ENCODE data around the gene CACNA2D2. TPM values are rescaled to one million over a fixed set of nuclear protein-coding genes. Genes with fewer than 3 reads are reported as not detected.

CACNA2D2 gene
- total RNA-seq, 1 donor from 2014 or later, result 0.59 TPM

DNA sequence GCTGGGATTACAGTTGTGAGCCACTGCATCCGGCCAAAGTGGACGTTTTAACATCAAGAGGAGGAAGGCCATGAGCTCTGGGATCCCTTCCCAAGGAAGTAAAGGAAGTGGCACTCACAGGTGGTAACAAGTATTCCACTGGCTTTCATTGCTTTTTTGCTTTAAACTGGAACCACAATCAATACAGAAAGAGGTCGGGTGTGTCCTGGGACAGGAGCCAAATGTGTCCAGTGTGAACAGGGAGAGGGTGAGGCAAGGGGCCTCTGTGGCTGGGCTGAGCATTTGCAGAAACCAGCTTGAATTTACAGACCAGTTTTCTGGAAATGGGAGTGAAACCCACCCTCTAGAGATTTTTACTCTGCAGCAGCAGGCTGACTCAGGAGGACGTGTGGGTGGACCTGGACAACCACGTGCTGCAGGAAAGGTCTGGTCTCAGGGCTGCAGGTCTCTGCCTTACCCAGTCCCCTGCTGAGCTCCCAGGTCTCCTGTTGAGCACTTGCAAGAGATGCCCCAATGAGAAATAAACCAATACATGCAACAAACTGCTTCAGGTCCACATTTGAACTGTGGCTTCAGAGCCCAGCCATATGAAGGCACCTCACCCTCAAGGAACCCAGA, 101.3 kb downstream of the CACNA2D2 start:
- no peak for DNase-seq (ENCODE audit: low spot score)
- Mint-ChIP-seq H3K27me3 (ENCODE audit: low read depth) (no peaks in the 10 kb centered on the region), H3K4me3 (ENCODE audit: low read depth) (no peak overlapping the region), H3K4me1 (ENCODE audit: low read depth) (no peaks in the 10 kb centered on the region), H3K9me3 (no peaks in the 10 kb centered on the region), H3K36me3 (ENCODE audit: low read depth) (no peaks in the 10 kb centered on the region), H3K27ac (no peak overlapping the region)
- intact Hi-C loops (cut with micrococcal nuclease), result no loop called here

DNA sequence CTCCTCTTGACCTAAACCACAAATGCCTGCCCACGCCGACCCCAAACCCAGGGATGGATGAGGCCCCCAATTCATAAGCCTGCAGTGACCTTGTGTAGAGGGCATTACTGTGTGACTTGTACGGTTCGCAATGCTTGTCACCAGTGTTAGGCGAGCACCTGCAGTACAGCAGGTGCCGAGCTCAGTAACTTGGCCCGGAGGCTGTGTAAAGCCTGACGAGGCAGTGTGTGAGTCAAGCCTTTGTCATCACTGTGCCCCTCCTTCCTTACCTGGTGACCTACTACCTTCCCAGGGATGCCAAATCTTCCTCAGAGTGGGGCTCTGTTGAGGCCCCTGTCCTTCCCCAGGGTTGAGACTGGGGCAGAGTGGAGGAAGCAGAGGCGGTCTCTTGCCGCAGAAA, 106.9 kb downstream of the CACNA2D2 start:
- Mint-ChIP-seq H3K9me3 (no peaks in the 10 kb centered on the region), H3K36me3 (ENCODE audit: low read depth) (no peaks in the 10 kb centered on the region), H3K27me3 (ENCODE audit: low read depth) (no peaks in the 10 kb centered on the region), H3K4me1 (ENCODE audit: low read depth) (peaks cover 6% of the 10 kb centered on the region), H3K4me3 (ENCODE audit: low read depth) (no peak overlapping the region), H3K27ac (no peak overlapping the region)
- no peak for DNase-seq (ENCODE audit: low spot score)
- intact Hi-C loops (cut with micrococcal nuclease), result no loop called here

DNA sequence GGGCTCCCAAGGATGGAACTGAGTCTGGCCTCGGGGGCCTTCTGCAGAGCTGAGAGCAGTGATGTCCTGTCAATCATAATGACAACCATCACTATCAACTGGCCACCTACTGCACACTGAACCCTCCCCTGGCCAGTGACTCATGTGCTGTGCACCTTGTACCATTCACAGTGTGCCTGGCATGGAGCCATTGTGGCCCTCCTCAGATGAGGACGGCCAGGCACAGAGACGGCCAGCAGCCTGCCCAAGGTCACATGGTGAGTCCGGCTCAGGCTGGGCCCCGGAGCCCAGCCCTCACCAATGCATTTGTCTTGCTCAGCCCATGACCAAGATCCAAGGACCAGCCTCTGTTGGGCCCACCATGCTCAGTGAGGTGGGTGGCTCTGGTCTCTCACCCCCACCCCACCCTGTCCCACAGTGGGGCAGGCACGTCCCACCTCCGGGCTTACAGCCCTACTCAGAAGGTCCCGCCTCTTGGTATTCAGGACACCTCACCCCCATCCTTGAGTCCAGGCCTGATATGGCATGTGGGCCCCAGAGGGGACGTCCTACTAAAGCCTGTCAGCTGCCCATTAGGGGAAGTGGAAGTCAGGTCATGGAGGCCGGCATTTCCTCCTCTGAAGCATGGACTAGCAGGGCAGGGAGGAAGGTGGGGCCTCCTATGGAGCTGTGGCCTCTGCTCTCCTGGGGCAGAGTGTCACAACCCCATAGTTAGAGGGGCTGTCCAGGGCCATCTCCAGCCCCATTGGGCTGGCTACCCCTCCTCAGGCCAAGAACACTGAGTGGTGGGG, 108.2 kb downstream of the CACNA2D2 start:
- DNase-seq (ENCODE audit: low spot score), result no peak
- Mint-ChIP-seq H3K4me1 (ENCODE audit: low read depth) (peaks cover 6% of the 10 kb centered on the region), H3K27ac (no peak overlapping the region), H3K9me3 (no peaks in the 10 kb centered on the region), H3K36me3 (ENCODE audit: low read depth) (no peaks in the 10 kb centered on the region), H3K27me3 (ENCODE audit: low read depth) (no peaks in the 10 kb centered on the region), H3K4me3 (ENCODE audit: low read depth) (no peak overlapping the region)
- intact Hi-C loops (cut with micrococcal nuclease), result no loop called here

DNA sequence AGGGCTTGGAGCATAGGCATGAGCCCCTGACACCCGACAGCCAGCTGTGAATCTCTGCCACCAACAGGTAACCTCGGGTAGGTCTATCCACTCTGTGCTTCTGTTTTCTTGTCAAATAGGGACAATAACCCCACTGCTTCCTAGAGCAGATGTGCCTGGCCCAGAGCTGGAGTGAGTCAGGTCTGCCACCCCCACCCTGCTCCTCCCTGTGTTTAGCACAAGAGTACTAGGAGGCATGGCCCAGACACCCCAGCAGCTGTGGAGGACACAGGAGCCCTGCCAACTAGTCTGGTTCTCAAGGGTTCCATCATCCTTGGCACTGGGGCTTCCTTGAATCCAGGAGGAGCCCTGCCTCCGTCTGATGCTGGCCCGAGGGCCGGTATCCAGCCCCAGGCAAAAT, 110.4 kb downstream of the CACNA2D2 start:
- intact Hi-C loops (cut with micrococcal nuclease), result no loop called here
- H3K4me1 Mint-ChIP-seq (ENCODE audit: low read depth), result peaks cover 6% of the 10 kb centered on the region
- H3K4me3 Mint-ChIP-seq (ENCODE audit: low read depth), result no peak overlapping the region
- no peak for DNase-seq (ENCODE audit: low spot score)
- no peaks in the 10 kb centered on the region for H3K27me3 Mint-ChIP-seq (ENCODE audit: low read depth)
- H3K27ac Mint-ChIP-seq, result no peak overlapping the region
- H3K36me3 Mint-ChIP-seq (ENCODE audit: low read depth), result no peaks in the 10 kb centered on the region
- H3K9me3 Mint-ChIP-seq, result no peaks in the 10 kb centered on the region

DNA sequence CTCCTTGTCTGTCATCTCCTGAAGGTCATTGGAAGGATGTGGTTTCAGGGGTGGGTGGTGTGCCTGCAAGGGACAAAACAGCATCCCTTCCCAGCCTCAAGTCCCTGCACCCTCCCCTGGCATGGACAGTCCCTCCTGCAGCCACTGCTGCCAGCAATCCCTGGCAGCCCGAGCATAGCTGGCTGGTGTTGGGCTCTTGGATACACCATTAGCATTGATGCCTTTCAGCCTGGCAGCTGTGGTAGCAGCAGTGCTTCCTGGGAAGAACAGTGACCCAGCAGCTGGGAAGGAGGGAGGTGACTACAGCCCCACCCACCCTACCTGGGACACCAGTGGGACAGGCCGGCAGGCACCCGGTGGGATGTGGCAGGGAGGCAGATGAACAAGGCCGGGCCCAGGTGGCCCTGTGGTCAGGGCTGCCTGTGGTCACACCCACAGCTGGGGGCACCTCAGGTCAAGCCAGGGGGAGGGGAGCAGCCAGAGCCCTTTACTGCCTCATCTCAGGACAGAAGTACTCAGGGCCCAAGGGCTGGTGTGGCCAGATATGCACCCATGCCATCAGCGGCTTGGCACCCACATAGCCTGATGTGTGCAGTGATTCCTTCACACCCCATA, 111.2 kb downstream of the CACNA2D2 start:
- intact Hi-C loops (cut with micrococcal nuclease), result no loop called here
- H3K4me3 Mint-ChIP-seq (ENCODE audit: low read depth), result no peak overlapping the region
- peaks cover 6% of the 10 kb centered on the region for H3K4me1 Mint-ChIP-seq (ENCODE audit: low read depth)
- no peaks in the 10 kb centered on the region for H3K27me3 Mint-ChIP-seq (ENCODE audit: low read depth)
- no peak for DNase-seq (ENCODE audit: low spot score)
- H3K27ac Mint-ChIP-seq, result no peak overlapping the region
- H3K36me3 Mint-ChIP-seq (ENCODE audit: low read depth), result no peaks in the 10 kb centered on the region
- no peaks in the 10 kb centered on the region for H3K9me3 Mint-ChIP-seq

DNA sequence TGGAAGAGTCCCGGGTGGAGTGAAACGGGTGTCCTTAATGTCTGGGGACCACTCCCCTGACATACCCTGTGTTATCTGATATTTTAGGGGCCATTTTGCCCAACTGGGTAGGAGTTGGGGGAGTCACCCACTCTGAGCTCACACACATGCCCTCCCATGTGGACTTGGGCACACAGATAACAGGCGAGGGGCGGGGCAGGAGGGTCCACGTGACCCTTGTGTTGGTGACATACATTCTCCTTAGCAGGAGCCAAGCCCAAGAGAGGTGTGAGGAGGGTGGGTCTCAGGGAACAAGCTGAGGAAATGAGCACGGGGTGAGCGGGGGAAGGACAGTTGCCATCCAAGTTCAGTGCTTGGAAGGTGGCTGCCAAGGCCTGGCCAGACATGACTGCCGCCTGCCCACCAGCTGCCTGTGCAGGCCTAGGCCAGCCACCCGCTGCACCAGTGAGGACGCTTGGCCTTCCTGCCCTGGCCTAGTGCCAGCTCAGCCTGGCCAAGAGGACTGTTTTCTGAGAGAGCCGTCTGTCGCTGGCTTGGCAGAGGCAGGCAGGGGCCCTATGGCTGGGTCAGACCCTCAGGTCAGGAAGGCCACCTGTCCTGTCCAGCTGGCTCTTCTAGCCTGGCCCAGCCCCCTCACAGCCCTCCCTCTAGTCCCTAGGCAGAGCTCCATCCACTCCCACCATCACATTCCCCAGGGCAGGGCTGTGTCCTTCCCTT, 112.8 kb downstream of the CACNA2D2 start:
- no peaks in the 10 kb centered on the region for H3K9me3 Mint-ChIP-seq
- H3K27ac Mint-ChIP-seq, result no peak overlapping the region
- H3K4me1 Mint-ChIP-seq (ENCODE audit: low read depth), result peaks cover 6% of the 10 kb centered on the region
- no peaks in the 10 kb centered on the region for H3K27me3 Mint-ChIP-seq (ENCODE audit: low read depth)
- intact Hi-C loops (cut with micrococcal nuclease), result no loop called here
- H3K4me3 Mint-ChIP-seq (ENCODE audit: low read depth), result no peak overlapping the region
- no peak for DNase-seq (ENCODE audit: low spot score)
- H3K36me3 Mint-ChIP-seq (ENCODE audit: low read depth), result no peaks in the 10 kb centered on the region

DNA sequence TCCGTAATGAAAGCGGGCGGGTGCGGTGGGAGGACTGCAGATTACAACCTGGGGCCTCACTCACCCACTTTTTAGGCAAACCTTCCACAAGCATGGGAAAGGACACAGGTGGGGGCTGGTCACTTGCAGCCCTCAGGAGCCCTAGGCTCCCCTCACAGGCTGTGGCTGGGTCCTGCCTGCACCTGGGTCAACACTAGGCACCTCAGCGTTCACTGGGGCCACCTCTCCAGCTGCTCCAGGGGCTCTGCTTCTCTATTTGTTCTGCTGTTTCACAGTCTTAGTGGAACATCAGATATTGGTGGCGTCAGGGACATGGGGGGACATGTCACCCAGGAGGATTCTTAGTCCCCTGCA, 114.0 kb downstream of the CACNA2D2 start:
- no peaks in the 10 kb centered on the region for H3K36me3 Mint-ChIP-seq (ENCODE audit: low read depth)
- H3K27me3 Mint-ChIP-seq (ENCODE audit: low read depth), result no peaks in the 10 kb centered on the region
- H3K4me1 Mint-ChIP-seq (ENCODE audit: low read depth), result peaks cover 6% of the 10 kb centered on the region
- intact Hi-C loops (cut with micrococcal nuclease), result no loop called here
- H3K4me3 Mint-ChIP-seq (ENCODE audit: low read depth), result no peak overlapping the region
- no peak overlapping the region for H3K27ac Mint-ChIP-seq
- no peak for DNase-seq (ENCODE audit: low spot score)
- no peaks in the 10 kb centered on the region for H3K9me3 Mint-ChIP-seq

DNA sequence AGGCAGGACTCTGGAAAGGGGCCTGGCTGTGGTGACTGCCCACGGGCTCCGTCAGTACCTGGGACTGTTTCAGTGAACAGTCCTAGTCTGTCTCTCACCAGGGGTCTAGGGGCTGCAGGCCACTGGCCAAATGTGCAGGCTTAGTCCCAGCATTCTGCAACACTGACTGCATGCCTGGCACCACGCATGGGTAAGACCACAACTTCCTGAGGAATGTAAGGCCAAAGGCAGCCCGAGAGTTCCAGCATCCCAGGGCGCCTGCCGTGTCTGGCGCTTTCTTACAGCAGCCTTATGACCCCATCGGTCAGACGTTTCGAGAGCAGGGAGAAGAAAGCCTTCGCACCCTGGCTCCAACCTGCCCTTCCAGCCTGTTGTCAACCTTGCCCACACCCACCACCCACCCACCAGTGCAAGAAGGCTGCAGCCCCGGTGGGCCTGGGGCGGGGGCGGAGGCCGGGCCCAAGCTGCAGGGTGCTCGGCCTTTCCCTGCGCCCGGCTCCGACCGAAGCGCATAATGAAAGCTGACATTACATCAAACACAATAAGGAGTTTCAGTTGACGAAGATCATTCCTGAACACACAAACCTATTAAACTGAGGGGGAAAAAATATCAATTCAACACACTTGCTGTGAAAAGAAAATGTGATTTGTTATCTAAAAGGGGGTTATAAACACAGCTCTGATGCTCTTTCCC, 114.6 kb downstream of the CACNA2D2 start:
- H3K27me3 Mint-ChIP-seq (ENCODE audit: low read depth), result no peaks in the 10 kb centered on the region
- no peak overlapping the region for H3K27ac Mint-ChIP-seq
- H3K36me3 Mint-ChIP-seq (ENCODE audit: low read depth), result no peaks in the 10 kb centered on the region
- H3K4me3 Mint-ChIP-seq (ENCODE audit: low read depth), result no peak overlapping the region
- DNase-seq (ENCODE audit: low spot score), result no peak
- H3K9me3 Mint-ChIP-seq, result no peaks in the 10 kb centered on the region
- intact Hi-C loops (cut with micrococcal nuclease), result no loop called here
- H3K4me1 Mint-ChIP-seq (ENCODE audit: low read depth), result peaks cover 6% of the 10 kb centered on the region

DNA sequence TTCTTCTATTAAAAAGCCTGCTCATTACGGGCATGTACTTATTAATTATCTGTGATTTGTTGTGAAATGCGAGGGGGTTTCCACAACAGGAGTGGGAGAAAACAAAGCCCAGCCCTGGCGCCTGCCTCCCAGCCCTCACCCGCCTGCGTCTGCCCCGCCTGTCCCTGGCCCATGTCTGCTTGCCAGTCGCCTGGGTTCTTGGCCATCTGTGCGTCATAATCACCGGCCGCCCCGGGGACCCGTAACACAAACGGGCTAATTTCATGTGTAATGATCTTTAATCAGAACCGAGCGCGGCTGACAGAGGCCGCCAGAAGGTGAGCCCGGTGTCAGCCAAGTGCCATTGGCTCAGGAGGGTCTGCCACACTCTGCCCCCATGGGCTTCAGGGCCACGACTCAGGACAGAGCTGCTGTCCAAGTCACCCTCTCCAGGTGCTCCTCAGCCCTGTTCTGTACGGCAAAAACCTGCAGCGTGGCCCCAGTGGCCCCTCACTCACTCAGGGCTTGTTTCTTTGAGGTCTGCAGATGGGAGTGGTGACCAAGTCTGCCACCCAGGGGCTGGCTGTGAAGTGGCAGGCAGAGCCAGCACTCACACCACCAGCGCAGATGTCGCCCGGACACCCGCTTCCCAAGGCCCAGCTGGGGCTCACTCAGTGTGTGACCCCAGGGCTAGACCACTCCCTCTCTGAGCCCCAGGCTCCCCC, 115.3 kb downstream of the CACNA2D2 start:
- Mint-ChIP-seq H3K27me3 (ENCODE audit: low read depth) (no peaks in the 10 kb centered on the region), H3K4me3 (ENCODE audit: low read depth) (no peak overlapping the region), H3K27ac (no peak overlapping the region), H3K36me3 (ENCODE audit: low read depth) (no peaks in the 10 kb centered on the region), H3K4me1 (ENCODE audit: low read depth) (peaks cover 6% of the 10 kb centered on the region), H3K9me3 (no peaks in the 10 kb centered on the region)
- intact Hi-C loops (cut with micrococcal nuclease), result no loop called here
- no peak for DNase-seq (ENCODE audit: low spot score)

DNA sequence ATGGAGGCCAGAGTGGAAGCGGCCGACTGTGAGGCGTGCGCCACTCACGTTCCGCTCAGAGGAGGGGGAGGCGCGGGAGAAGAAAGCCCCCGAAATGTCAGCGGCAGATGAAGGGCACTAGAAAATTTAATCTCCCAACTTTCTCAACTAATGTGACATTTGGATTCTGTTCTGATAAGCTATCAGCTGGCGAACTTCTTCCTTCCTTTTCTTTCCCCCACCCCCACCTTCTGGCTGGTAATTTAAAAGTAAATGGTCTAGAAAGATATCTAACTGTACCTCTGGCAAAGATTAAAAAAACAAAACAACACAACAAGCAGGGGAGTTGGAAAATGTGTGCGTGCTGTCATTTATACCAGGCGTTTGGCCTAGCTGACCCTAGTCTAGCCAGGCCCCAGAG, 117.7 kb downstream of the CACNA2D2 start:
- H3K27me3 Mint-ChIP-seq (ENCODE audit: low read depth), result no peaks in the 10 kb centered on the region
- H3K9me3 Mint-ChIP-seq, result no peaks in the 10 kb centered on the region
- H3K4me1 Mint-ChIP-seq (ENCODE audit: low read depth), result no peaks in the 10 kb centered on the region
- DNase-seq (ENCODE audit: low spot score), result no peak
- intact Hi-C loops (cut with micrococcal nuclease), result no loop called here
- H3K36me3 Mint-ChIP-seq (ENCODE audit: low read depth), result no peaks in the 10 kb centered on the region
- H3K4me3 Mint-ChIP-seq (ENCODE audit: low read depth), result no peak overlapping the region
- no peak overlapping the region for H3K27ac Mint-ChIP-seq

DNA sequence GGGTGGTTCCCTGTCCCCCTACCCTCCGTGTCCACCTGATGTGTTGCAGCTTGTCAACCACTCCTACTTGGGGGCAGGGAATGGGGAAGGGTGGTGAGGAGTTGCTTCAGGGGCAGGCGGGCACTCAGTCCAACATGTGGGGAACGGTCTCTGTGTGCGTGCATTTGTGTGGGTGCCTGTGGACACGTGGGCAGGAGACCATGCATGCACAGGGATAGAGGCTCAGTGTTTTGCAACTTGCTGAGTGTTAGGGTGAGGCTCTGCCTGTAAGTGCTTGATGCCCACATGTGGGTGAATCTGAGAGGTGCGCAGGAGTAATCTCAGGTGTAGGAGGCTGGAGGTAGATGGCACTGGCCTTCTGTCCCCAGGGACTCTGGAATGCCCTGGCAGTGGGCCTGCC, 119.7 kb downstream of the CACNA2D2 start:
- H3K9me3 Mint-ChIP-seq, result no peaks in the 10 kb centered on the region
- H3K27me3 Mint-ChIP-seq (ENCODE audit: low read depth), result no peaks in the 10 kb centered on the region
- H3K36me3 Mint-ChIP-seq (ENCODE audit: low read depth), result no peaks in the 10 kb centered on the region
- no peak for DNase-seq (ENCODE audit: low spot score)
- no peak overlapping the region for H3K27ac Mint-ChIP-seq
- intact Hi-C loops (cut with micrococcal nuclease), result no loop called here
- H3K4me1 Mint-ChIP-seq (ENCODE audit: low read depth), result no peaks in the 10 kb centered on the region
- no peak overlapping the region for H3K4me3 Mint-ChIP-seq (ENCODE audit: low read depth)

DNA sequence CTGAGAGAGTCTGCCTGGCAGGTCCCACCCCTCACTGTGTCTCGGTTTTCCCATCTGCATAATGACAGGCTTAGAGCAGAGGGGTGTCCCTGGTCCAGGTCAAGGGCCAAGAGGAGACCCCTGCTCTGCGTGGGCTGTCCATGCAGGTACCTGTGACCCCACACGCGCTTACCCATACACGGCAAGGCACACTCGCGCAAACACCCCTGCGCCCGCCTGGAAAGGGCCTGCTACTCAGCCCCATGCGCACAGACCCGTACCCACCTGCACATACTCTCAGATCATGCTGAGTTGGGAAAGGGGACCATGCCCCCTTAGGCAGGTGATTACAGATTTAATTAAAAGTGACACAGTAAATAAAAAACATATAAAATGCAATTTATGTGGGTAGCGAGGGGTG, 120.7 kb downstream of the CACNA2D2 start:
- H3K4me3 Mint-ChIP-seq (ENCODE audit: low read depth), result no peak overlapping the region
- H3K4me1 Mint-ChIP-seq (ENCODE audit: low read depth), result no peaks in the 10 kb centered on the region
- no peaks in the 10 kb centered on the region for H3K36me3 Mint-ChIP-seq (ENCODE audit: low read depth)
- intact Hi-C loops (cut with micrococcal nuclease), result no loop called here
- no peak for DNase-seq (ENCODE audit: low spot score)
- no peak overlapping the region for H3K27ac Mint-ChIP-seq
- no peaks in the 10 kb centered on the region for H3K27me3 Mint-ChIP-seq (ENCODE audit: low read depth)
- no peaks in the 10 kb centered on the region for H3K9me3 Mint-ChIP-seq
